ENCODE results near the gene CTNNAL1.

- TF ChIP-seq CTCF (IDR thresholded peaks at IDR 0.05; ENCODE audit: low read depth, low read length): no peak
- no peak for TF ChIP-seq EZH2phosphoT487 (IDR thresholded peaks at IDR 0.05; ENCODE audit: low read depth)
Observed at GRCh38 chr9:109050444-109050843, 37.1 kb upstream of the CTNNAL1 start.
